ENCODE data around the gene PDK2. TPM values are rescaled to one million over a fixed set of nuclear protein-coding genes. Genes with fewer than 3 reads are reported as not detected.

Gene PDK2
- total RNA-seq, 1 donor = 37.8 TPM

DNA sequence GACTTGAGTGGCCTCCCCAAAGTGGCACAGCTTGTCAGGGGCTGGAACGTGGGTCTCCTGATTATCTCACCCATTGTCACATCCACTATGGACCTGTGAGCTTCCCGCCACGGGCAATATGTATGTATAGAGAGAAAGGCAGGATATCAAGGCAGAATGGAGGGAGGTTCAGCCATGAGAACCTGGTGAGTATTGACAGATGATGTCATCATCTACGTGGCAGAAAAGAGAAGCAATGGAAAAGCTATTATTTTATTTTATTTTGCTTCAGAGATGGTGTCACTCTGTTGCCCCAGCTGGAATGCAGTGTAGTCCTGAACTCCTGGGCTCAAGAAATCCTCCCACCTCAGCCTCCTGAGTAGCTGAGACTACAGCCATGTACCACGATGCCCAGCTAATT is 13.4 kb upstream of the PDK2 start:
- DNase-seq (ENCODE audit: low read depth) = no peak
- H3K4me3 ChIP-seq (ENCODE audit: low read depth, low read length) = no peak overlapping the region
- TF ChIP-seq, protein P1, sequence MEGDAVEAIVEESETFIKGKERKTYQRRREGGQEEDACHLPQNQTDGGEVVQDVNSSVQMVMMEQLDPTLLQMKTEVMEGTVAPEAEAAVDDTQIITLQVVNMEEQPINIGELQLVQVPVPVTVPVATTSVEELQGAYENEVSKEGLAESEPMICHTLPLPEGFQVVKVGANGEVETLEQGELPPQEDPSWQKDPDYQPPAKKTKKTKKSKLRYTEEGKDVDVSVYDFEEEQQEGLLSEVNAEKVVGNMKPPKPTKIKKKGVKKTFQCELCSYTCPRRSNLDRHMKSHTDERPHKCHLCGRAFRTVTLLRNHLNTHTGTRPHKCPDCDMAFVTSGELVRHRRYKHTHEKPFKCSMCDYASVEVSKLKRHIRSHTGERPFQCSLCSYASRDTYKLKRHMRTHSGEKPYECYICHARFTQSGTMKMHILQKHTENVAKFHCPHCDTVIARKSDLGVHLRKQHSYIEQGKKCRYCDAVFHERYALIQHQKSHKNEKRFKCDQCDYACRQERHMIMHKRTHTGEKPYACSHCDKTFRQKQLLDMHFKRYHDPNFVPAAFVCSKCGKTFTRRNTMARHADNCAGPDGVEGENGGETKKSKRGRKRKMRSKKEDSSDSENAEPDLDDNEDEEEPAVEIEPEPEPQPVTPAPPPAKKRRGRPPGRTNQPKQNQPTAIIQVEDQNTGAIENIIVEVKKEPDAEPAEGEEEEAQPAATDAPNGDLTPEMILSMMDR (IDR thresholded peaks at IDR 0.05; ENCODE audit: insufficient read depth, low read length) = no peak

DNA sequence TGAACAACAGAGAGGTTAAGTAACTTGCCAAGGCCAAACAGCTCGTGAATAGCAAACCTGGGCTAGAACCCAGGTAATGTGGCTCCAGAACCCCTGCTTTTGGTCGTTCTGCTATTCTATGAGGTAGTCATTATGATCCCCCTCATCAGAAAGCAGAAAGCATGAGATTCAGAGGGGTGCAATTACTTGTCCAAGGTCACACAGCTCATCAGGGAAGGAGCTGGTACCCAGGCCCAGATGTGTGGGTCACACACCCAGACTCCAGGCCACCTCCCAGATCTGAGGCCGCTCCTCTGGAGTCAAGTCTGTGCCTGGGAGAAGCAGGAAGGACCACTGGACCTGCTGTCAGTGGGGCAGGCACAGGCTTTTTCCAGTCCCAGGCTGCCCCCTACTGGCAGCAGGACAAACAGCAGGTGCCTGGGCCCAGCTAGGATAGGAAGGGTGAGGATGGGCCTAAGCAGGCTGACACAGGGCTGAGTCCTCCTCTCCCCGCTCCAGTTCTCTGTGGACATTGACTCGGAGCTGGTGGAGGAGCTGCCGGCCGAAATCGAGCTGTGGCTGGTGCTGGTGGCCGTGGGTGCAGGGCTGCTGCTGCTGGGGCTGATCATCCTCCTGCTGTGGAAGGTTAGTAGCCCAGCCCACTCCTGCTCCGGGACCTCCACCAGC is 7.8 kb upstream of the PDK2 start:
- TF ChIP-seq, protein P1 (IDR thresholded peaks at IDR 0.05; ENCODE audit: insufficient read depth, low read length) = peak; percentile 95
- H3K4me3 ChIP-seq (ENCODE audit: low read depth, low read length) = no peak overlapping the region
- peak; percentile 73 for DNase-seq (ENCODE audit: low read depth)

DNA sequence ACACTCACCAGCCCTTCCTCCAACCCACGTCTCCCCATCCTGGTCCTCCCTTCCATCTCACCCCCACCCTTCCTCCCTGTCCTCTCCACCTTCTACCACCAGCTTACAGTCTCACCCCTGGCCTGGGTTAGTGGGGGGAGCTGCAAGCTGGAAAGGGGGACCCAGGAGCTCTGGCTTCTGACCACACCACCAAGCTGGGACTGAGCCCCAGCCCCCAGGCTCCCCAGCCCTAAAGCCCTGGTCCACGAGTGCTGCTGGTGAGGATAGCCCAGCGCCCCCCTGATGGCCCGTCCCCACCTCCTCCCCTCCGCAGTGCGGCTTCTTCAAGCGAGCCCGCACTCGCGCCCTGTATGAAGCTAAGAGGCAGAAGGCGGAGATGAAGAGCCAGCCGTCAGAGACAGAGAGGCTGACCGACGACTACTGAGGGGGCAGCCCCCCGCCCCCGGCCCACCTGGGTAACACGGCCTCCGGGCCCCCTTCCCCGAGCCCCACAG is 7.2 kb upstream of the PDK2 start:
- DNase-seq (ENCODE audit: low read depth) = no peak
- H3K4me3 ChIP-seq (ENCODE audit: low read depth, low read length) = no peak overlapping the region
- TF ChIP-seq, protein P1 (IDR thresholded peaks at IDR 0.05; ENCODE audit: insufficient read depth, low read length) = no peak

DNA sequence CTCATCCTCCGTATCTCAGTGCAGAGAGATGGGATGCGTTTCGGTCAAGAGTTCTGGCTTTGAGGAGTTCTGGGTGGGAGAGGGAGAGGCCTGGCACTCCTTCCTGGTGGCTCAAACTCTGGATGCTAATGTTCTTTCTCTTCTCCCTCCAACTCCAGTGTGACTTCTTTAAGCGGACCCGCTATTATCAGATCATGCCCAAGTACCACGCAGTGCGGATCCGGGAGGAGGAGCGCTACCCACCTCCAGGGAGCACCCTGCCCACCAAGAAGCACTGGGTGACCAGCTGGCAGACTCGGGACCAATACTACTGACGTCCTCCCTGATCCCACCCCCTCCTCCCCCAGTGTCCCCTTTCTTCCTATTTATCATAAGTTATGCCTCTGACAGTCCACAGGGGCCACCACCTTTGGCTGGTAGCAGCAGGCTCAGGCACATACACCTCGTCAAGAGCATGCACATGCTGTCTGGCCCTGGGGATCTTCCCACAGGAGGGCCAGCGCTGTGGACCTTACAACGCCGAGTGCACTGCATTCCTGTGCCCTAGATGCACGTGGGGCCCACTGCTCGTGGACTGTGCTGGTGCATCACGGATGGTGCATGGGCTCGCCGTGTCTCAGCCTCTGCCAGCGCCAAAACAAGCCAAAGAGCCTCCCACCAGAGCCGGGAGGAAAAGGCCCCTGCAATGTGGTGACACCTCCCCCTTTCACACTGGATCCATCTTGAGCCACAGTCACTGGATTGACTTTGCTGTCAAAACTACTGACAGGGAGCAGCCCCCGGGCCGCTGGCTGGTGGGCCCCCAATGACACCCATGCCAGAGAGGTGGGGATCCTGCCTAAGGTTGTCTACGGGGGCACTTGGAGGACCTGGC is 6.0 kb upstream of the PDK2 start:
- H3K4me3 ChIP-seq (ENCODE audit: low read depth, low read length) = no peak overlapping the region
- TF ChIP-seq, protein P1 (IDR thresholded peaks at IDR 0.05; ENCODE audit: insufficient read depth, low read length) = no peak
- no peak for DNase-seq (ENCODE audit: low read depth)

DNA sequence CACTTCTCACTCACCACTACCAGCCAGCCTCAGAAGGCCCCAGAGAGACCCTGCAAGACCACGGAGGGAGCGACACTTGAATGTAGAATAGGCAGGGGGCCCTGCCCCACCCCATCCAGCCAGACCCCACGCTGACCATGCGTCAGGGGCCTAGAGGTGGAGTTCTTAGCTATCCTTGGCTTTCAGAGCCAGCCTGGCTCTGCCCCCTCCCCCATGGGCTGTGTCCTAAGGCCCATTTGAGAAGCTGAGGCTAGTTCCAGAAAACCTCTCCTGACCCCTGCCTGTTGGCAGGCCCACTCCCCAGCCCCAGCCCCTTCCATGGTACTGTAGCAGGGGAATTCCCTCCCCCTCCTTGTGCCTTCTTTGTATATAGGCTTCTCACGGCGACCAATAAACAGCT is 5.1 kb upstream of the PDK2 start:
- DNase-seq (ENCODE audit: low read depth) = no peak
- TF ChIP-seq, protein P1 (IDR thresholded peaks at IDR 0.05; ENCODE audit: insufficient read depth, low read length) = no peak
- H3K4me3 ChIP-seq (ENCODE audit: low read depth, low read length) = no peak overlapping the region

DNA sequence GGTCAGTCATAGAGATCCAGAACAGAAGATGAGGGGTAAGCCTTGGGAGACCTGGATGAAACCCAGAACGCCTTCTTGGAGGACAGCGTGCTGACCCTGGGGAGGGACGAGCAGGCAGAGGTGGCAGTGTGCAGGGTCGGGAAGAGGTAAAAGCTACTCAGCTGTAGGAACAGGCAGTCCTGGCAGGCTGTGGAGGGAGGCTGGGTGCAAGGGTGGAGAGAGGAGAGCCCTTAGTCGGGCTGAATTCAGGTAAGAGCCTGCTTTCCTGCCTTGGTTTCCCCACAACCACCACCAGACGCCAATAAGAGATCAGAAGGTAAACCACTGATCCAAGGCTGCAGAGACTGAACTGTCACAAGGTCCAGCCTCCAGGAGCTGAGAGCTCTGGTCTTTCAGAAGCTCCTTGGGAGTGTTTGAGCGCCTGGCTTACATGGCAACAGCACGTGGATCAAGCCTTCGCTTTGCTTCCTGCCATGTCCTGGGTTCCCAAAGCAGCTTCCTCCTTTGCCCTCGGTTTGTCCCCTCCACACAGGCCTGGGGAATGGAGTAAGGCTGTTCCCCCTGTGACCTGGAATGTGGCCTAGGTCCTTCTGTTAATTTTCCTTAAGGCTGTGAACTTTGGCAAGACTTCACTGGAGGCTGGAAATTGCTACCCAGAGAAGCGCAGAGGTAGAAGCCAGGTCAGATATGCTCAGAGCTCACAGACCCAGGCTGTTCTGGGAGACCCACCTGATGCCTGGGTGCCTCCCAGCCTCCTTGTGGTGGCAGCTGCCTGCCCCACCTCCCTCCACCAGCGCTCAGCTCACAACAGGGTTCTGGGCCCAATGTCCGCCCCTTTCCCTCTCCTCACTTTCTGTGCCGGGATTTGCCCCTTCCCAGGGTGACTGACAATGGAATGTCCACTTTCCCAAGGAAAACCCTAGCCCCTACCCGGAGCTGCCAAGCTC is 3.9 kb upstream of the PDK2 start:
- DNase-seq (ENCODE audit: low read depth) = no peak
- TF ChIP-seq, protein P1 (IDR thresholded peaks at IDR 0.05; ENCODE audit: insufficient read depth, low read length) = no peak

More for the DNA sequence above, 3.9 kb upstream of the PDK2 start:
- H3K4me3 ChIP-seq (ENCODE audit: low read depth, low read length) = no peak overlapping the region

All from fibroblast of the aortic adventitia (primary cell).